Measurements from ENCODE around the gene ACE. TPM values are rescaled to one million over a fixed set of nuclear protein-coding genes. Genes with fewer than 3 reads are reported as not detected.

ACE gene
- total RNA-seq, 1 donor from 2014 or later = 16.0 TPM

DNA sequence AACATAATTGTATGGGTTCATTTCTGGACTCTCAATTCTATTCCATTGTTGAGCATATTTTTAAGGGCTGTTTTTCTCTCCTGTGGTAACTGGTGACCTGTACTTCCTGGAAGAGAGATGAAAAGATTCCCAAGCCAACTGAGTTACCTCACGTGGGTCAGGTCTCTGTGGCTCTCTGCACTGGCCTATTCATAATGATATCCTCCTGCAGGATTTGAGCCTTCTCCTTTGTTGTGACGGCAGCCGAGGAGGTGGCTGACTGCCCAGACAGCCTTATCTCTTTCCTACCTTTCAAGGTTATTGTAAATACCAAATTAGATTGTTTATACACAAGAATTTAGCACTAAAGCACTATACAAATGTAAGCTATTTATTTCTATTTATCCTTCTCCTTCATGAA is 2.7 kb upstream of the ACE start:
- intact Hi-C loops (cut with micrococcal nuclease) = no loop called here

DNA sequence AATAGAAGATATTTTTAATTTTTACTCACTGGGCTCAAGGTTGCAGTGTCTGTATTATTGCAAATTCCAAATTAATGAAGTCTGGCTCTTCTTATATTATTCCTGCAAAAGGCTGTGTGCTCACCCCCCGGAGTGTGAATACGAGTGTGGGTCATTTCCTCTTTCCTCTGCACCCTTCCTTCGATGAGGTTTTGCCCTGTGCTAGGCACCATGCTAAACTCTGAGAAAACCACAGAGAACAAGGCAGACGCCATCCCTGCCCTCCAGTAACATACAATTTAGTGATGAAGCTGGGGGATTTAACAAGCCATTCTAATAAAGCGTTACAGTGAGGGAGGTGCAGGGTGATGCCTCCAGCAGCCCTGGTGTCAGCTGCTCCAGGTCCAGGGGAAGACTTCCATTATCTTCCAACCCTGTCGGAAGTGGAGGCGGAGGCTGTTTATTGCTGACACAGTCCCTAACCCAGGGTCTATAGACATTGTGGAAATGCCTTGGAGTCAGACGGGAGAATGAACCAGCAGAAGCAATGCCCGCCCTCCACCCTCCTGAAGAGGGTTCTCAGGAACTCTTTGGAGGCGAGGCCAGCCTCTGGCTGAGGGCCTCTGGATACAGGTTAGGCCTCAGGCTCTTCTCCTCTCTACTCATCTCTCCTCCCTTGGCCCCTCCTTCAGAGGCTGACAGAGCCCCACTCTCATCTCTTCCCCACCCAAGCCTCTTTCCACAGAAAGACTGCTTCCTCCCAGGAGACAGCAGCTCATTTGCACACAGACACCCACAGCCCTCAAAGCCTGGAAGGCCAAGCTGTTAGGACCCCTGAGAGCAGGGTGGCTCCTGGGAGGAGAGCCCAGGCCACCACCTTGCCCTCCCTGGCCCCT is 2.0 kb upstream of the ACE start:
- intact Hi-C loops (cut with micrococcal nuclease) = no loop called here

DNA sequence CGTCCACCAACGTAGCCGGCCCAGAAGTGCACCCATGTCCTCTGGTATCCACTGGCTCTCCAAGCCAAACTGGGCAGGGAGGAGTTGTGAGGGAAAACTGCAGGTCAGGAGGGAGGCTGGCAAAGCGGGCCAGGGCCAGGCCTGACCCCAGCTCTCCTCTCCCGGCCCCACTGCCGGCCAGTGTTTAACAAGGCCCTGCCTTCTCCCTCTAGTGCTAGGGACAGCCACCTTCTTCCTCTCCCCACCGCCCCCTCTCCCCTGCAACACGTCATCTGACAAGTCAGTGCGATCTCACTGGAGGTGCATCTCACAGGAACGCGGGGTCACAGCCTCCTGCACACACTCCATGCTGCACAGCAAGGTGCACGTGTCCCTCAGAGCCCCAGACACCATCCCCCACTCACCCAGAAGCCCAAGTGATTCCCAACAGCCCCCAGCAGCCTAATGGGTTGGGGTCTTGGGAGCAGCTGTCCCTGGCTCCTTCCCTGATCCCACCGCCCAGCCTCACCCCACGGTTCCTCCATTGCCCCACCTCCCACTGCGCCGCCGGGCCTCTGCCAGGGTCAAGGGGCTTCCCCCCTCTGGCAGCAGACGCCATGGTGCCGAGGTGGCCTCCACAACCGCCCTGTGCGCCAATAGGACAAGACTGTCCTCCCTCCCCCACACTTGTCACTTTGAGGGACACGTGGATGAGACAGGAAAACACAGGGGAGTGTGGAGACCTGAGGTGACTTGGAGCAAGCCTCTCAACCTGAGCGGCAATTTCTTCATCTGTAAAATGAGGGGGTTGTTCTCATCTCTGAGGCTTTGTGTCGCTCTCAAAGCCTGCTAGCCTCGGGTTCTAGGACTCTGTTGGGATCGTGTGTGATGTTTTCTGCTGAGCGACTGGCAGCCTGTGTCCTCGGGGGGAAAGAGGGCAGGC is 1.1 kb upstream of the ACE start:
- intact Hi-C loops (cut with micrococcal nuclease) = no loop called here

DNA sequence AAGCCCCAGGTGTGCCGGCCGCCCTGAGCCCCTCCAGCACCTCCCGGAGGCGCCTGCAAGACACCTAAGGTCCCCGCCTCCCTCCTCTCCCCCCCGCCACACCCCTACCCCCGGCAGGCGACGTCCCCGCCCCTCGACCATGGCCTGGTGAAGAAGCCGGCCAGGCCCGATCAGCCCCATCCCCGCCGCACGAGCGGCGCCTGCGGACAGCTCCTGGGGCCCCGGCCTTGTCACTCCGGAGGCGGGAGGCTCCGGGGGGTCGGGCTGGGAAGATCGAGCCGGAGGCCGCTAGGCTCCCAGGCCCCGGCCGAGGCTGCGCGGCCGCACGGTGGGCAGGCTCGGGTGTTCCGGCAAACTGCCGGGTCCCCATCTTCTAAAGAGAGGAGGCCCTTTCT is 405 bp upstream of the ACE start:
- intact Hi-C loops (cut with micrococcal nuclease) = no loop called here

DNA sequence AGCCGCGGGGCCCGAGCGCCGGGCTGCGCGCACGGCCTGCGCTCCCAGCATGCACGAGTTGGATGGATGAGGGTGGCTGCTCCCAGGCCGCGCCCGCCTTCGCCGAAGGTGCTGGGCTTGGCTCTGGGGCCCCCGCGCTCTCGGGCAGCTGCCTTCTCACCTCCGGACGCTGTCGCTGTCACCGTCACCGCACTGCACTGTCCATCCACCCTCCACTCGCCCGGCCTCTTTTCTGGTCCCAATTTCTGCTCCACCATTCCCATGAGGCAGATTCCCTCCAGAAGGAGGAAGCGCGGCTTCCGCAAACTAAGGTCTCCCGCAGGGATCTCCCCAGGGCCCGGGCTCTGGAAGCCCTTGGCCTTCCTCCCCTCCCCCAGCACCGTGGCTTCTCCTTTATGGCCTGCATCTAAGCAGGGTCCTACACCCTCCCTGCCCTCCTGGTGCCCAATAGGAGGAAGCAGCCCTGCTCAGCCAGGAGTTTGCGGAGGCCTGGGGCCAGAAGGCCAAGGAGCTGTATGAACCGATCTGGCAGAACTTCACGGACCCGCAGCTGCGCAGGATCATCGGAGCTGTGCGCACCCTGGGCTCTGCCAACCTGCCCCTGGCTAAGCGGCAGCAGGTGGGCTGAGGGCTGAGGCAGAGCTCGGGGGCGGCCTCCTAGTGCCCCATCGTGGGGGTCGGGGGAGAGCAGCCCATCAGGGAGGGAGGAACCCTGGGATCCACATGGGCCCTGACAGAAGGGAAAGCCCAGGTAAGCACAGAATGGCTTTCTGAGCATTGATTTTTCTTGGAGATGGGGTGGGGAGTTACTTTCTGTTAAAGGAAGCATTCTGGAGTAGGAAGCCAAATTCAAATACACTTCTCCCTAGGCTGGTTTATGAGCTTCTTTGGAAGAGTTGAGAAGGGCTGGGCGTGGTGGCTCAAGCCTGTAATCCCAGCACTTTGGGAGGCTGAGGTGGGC is 899 bp downstream of the ACE start:
- intact Hi-C loops (cut with micrococcal nuclease) = loop anchor here (1.0 to 2.0 kb wide), 2 partner anchors 30 to 45 kb away; partner anchors contain the start of gene KCNH6

DNA sequence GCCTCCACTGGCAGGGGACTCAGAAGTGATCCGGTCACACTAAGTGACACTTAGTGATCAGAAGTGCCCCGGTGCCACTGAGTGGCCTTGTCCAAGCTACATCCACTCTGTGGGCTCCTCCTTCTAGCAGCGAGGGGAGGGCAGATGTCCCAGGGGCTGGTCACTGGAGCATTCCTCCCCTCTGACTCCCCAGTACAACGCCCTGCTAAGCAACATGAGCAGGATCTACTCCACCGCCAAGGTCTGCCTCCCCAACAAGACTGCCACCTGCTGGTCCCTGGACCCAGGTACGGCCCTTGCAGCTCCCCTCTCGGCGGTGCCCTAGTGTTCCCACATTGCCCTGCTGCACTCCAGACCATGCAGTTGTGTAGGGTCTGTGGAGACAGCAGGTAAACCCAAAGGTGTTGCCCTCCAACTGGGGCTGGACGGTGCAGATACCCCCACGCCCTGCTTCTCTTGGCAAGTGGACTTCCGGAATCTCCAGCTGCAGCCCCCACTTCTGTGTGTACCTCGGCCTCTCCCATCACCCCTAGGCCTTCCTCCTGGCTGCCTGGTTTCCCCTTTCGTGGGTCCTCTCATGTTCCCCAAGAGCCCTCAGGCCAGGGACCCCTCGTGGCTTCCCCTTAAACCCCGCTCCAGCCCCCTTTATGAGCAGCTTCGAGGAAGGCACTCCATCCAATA is 2.1 kb downstream of the ACE start:
- intact Hi-C loops (cut with micrococcal nuclease) = loop anchor here (1.0 to 2.0 kb wide), 6 partner anchors 32 to 133 kb away; partner anchors contain the start of genes DCAF7 and KCNH6

DNA sequence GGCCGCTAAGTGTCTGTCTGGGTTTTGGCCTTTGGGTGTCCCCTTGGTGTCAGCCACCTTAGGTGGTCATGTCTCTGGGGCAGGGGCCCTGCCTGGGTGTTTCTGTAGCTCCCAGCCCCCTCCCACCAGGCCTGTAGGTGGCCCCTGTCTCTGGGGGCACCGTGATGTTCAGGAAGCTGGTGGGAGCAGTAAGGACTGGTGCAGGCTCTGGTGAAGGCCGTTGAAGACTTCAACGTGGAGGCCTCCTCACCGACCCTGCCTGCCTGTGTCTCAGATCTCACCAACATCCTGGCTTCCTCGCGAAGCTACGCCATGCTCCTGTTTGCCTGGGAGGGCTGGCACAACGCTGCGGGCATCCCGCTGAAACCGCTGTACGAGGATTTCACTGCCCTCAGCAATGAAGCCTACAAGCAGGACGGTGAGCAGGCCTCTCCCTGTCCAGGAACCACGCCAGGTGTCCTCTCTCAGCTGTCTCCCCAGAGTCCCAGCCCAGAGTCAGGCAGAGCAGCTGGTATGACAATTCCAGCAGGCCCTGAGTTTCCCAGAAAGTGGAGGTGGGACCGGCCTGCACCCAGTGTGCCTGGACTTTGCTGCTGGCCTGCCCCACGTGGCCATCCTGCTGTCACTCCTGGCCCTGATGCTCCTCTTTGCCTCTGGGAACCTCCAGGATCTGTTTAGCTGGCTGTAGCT is 2.8 kb downstream of the ACE start:
- intact Hi-C loops (cut with micrococcal nuclease) = loop anchor here (1.0 to 2.0 kb wide), 5 partner anchors 43 to 133 kb away; partner anchors contain the start of genes DCAF7 and KCNH6

DNA sequence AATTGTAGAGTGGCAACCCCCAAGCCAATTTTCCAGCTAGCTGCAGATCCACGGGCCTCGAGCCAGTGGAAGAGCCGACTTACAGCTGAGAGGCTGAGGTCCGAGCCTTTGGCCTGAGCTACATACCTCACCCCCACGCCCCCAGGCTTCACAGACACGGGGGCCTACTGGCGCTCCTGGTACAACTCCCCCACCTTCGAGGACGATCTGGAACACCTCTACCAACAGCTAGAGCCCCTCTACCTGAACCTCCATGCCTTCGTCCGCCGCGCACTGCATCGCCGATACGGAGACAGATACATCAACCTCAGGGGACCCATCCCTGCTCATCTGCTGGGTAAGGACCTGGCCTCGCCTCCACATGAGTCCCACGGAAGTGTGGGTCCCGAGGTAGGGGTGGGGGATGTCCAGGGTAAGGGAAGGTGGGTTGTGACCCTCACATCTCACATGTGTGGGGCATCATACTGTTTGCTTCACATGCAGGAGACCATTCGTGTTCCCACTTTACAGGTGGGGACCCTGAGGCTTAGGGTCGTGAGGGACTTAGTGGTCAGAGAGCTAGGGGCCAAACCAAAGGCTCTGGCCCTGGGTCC is 3.4 kb downstream of the ACE start:
- intact Hi-C loops (cut with micrococcal nuclease) = no loop called here

DNA sequence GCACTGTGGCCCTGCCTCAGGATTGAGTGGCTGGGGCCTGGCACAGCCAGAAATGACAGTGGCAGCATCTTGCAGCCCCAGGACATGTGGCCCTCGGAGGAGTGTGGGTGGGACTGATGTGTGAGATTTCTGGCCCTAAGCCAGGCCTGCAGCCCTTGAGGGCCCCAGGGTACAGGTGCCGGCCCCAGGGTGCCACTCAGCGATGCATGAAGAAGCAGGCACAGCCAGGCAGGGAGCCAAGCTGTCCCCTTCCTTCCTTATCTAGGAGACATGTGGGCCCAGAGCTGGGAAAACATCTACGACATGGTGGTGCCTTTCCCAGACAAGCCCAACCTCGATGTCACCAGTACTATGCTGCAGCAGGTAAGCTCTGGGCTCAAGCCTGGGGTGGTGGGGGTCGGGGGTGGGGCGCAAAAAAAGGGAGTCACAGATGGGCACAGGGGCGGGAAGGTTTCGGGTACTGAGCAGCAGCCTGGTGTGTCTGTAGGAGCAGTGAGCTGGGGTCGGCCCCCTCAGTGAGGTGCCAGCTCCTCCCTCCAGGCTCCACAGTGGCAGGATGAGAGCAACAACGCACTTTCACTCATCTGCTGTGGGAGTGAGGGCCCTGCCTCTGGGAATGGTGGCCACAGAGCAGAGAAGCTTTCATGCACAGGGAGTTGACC is 4.1 kb downstream of the ACE start:
- intact Hi-C loops (cut with micrococcal nuclease) = no loop called here

DNA sequence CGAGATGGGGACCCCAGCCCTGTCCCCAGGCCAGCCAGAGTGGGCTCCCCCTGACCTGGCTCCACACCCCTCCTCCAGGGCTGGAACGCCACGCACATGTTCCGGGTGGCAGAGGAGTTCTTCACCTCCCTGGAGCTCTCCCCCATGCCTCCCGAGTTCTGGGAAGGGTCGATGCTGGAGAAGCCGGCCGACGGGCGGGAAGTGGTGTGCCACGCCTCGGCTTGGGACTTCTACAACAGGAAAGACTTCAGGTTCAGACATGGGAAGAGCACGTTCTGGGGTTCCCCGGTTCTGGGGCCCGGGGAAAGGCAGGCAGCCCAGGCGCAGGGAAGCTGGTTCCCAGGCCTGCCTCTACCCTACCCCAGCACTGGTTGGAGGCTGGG is 4.6 kb downstream of the ACE start:
- intact Hi-C loops (cut with micrococcal nuclease) = no loop called here

DNA sequence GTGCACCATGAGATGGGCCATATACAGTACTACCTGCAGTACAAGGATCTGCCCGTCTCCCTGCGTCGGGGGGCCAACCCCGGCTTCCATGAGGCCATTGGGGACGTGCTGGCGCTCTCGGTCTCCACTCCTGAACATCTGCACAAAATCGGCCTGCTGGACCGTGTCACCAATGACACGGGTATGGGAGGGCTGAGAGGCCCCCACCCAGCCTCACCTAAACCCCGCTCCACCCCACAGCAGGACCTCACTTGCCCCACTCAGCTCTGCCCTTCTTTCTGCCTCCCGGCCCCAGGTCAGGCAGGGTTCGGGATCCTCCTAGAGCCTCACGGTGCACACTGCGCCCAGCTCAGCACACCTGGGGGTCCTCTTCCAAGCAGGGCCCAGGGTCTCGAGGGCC is 5.6 kb downstream of the ACE start:
- intact Hi-C loops (cut with micrococcal nuclease) = no loop called here

DNA sequence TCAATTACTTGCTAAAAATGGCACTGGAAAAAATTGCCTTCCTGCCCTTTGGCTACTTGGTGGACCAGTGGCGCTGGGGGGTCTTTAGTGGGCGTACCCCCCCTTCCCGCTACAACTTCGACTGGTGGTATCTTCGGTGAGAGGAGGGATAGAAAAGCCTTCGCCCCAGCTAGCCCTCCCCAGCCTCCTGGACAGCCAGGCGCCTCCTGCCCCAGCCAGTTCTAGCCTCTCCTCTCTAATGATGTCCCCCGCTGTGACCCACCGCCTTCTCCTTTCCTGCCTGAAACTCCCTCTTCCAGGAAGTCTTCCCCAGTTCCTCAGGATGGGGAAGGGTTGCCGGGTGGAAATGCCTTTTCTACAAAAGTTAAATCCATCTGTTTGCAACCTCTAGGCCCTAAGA is 6.2 kb downstream of the ACE start:
- intact Hi-C loops (cut with micrococcal nuclease) = no loop called here

DNA sequence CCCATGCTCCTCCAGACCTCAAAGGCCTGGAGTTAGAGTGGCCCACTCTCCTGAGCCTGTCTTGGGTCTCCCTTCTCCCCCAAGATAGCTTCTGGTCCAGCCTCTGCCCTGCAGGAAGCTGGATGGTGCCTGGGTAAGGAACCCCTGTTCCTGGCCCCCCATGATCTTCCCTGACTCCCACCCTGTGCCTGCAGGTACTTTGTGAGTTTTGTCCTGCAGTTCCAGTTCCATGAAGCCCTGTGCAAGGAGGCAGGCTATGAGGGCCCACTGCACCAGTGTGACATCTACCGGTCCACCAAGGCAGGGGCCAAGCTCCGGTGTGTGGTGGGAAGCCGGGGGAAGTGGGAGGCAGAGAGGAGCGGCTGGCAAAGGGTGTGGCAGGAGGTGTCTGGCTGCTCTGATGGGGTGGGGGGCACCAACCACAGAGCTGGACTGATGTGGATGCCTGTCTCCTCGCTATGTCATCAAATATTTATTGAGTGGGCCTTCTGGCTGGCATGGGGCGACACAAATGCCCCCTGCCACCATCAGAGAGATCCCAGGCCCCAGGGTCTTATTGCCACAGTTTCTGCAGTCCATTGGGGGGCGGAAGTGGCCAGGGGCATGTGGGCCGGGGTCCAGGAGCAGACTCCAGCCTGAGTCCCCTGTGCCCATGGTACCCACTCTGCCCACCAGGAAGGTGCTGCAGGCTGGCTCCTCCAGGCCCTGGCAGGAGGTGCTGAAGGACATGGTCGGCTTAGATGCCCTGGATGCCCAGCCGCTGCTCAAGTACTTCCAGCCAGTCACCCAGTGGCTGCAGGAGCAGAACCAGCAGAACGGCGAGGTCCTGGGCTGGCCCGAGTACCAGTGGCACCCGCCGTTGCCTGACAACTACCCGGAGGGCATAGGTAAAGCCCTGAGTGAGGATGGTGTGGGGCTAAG is 7.1 kb downstream of the ACE start:
- intact Hi-C loops (cut with micrococcal nuclease) = no loop called here

DNA sequence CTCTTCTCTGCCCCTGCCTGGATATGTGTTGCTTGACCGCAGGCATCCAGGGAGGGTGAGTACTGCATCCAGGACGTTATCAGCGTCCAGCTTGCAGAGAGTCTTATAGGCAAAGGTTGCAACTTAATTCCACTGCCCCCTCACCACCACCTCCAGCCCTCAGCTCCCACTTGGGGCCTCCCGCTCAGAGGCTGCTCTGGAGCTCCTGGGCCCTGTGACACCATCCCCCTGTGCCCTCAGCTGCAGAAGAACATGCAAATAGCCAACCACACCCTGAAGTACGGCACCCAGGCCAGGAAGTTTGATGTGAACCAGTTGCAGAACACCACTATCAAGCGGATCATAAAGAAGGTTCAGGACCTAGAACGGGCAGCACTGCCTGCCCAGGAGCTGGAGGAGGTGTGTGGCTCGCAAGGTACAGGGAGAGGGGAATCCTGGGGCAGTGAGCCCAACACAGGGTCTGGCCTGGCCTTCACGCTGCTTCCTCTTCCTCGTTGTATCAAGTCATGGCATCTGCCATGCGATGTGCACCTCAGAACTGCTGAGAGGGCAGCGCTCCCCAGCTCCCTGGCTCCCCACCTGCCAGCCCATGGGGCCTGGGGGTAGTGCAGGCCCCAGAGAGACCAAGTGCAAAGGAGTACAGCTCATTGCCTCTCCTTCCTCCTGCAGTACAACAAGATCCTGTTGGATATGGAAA is 9.6 kb downstream of the ACE start:
- intact Hi-C loops (cut with micrococcal nuclease) = no loop called here

DNA sequence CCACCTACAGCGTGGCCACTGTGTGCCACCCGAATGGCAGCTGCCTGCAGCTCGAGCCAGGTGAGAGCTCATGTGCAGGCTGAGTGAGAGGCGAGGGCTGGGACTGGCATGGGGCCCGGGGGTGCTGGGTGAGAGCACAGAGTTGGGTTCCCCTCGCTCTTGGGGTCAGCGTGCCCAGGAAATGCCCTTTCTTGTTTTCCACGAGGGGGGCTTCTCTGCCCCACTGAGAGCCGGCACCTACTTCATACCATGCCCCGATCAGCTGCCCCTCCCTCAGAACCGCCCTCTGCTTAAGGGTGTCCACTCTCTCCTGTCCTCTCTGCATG is 10.1 kb downstream of the ACE start:
- intact Hi-C loops (cut with micrococcal nuclease) = no loop called here

DNA sequence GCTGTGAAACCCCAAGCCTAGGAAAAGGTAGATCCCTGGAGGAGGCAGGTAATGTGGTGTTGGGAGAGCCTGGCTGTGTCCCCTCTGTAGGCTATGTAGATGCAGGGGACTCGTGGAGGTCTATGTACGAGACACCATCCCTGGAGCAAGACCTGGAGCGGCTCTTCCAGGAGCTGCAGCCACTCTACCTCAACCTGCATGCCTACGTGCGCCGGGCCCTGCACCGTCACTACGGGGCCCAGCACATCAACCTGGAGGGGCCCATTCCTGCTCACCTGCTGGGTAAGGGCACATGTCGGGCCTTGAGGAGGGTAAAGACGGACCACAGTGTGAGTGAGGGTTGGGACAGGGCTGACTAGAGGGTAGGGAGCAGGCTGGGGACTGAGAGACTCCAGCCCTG is 12.0 kb downstream of the ACE start:
- intact Hi-C loops (cut with micrococcal nuclease) = no loop called here

DNA sequence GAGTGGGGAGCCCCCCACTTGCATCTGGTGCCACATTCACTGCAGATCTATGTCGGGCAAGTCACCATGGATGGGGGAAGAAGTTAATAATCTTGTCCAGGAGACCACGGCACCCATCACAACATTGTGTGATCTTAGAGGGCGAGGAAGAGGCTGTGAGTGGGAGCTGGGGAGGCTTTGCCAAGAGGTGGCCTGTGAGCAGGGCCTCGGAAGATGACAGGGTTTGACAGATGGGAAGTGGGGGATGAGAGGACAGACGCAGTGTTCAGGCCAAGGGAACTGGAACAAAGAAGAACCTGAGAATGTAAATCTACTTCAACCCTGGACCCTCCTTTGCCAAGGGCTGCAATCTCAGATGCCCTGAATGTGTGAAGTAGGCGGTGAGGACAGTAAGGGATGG is 12.4 kb downstream of the ACE start:
- intact Hi-C loops (cut with micrococcal nuclease) = no loop called here
